ENCODE results near the gene RER1. TPM values are rescaled to one million over a fixed set of nuclear protein-coding genes. Genes with fewer than 3 reads are reported as not detected.

The RER1 gene
- total RNA-seq, 1 experiment from 2014 or later, result 155 TPM

- Histone ChIP-seq H4K20me1 (ENCODE audit: insufficient read depth) (0 out of 2 replicates have a peak, but pooled peaks cover 7% of the 10 kb centered on the region), H3K79me2 (ENCODE audit: insufficient read depth, low read length) (peaks cover 71% of the 10 kb centered on the region), H3K4me3 (replicated peaks in 1 of 2; ENCODE audit: low read depth in 1 of 2, low read length in 2 of 2) (peak overlapping the region; percentile 92 to 99), H3K9me3 (ENCODE audit: control insufficient read depth in 1 of 2, insufficient read depth in 1 of 2, low read depth in 1 of 2, low read length in 2 of 2) (no peaks in the 10 kb centered on the region), H3K27me3 (ENCODE audit: insufficient read depth, low read length) (no peaks in the 10 kb centered on the region), H2AFZ (ENCODE audit: low read depth, low read length, poor library complexity, severe bottlenecking) (no peak overlapping the region), H3K9me2 (ENCODE audit: insufficient read depth) (no peaks in the 10 kb centered on the region), H3K36me3 (ENCODE audit: control insufficient read depth in 1 of 2, insufficient read depth in 2 of 2, low read length in 2 of 2) (peaks cover 18 to 39% of the 10 kb centered on the region in 2 experiments), H3K27ac (ENCODE audit: low read depth, low read length) (peak overlapping the region; percentile 85; the same call in 1 of the 2 replicates), H3K9ac (ENCODE audit: low read length) (peak overlapping the region; percentile 88), H3K4me1 (ENCODE audit: control insufficient read depth in 1 of 2, insufficient read depth in 2 of 2, low read length in 2 of 2) (peaks cover 17 to 25% of the 10 kb centered on the region in 2 experiments), H3K4me2 (ENCODE audit: low read length) (peak overlapping the region; percentile 86)
- BruUV-seq (replicated peaks), result no TSS peak
- ChIA-PET RAD21 (ENCODE audit: low non-redundant PET in 1 of 2, low total read pairs in 2 of 2, uncharacterized antibody in 2 of 2, unreplicated experiment in 2 of 2) (no interaction called here), CTCF (interaction anchor here (0.6 kb wide), 1 partner anchor 193 kb away, joined by 4 read pairs; no protein-coding TSS in a partner anchor), POLR2A (no interaction called here)
- DNase-seq (ENCODE audit: low read depth, low spot score) (no peak), ATAC-seq (no peak)
- intact Hi-C loops (cut with micrococcal nuclease), result no loop called here
- no peak for TF ChIP-seq EZH2phosphoT487 (IDR thresholded peaks at IDR 0.05; ENCODE audit: borderline replicate concordance)
- TF ChIP-seq, protein P1, sequence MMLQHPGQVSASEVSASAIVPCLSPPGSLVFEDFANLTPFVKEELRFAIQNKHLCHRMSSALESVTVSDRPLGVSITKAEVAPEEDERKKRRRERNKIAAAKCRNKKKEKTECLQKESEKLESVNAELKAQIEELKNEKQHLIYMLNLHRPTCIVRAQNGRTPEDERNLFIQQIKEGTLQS (IDR thresholded peaks at IDR 0.05), result no peak
- TF ChIP-seq SP1 (IDR thresholded peaks at IDR 0.05; ENCODE audit: low read depth), result no peak
- TF ChIP-seq RAD21 (IDR thresholded peaks at IDR 0.05; ENCODE audit: low read depth), result no peak
- TF ChIP-seq ELF1 (IDR thresholded peaks at IDR 0.05; ENCODE audit: borderline replicate concordance, low read depth), result no peak
- no peak for TF ChIP-seq JUND (IDR thresholded peaks at IDR 0.05)
- no peak for TF ChIP-seq CBX3 (IDR thresholded peaks at IDR 0.05; ENCODE audit: low read depth)
Measured at GRCh38 chr1:2392686-2393085, 1.0 kb downstream of the RER1 start.

DNA sequence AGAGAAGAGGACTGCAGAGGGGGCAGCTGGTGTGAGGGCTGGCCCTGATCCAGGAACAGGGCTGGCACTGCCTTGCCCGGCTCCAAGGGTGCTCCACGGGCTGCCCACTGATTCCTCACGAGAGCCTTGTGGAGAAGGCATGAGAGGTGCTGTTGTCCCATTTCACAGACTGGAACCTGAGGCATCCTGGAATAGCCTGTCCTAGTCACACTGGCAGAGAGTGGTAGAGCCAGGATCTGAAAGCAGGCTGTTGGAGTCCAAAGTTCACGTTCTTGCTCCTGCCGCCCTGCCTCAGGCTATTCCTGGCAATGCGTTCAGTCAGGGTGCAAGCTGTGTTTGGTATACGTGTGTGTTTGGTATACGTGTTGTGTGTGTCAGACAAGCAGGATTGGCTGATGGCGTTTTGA lies 1.8 kb downstream of the RER1 start:
- no peaks in the 10 kb centered on the region for H3K27me3 ChIP-seq (ENCODE audit: insufficient read depth, low read length)
- TF ChIP-seq, protein P2, sequence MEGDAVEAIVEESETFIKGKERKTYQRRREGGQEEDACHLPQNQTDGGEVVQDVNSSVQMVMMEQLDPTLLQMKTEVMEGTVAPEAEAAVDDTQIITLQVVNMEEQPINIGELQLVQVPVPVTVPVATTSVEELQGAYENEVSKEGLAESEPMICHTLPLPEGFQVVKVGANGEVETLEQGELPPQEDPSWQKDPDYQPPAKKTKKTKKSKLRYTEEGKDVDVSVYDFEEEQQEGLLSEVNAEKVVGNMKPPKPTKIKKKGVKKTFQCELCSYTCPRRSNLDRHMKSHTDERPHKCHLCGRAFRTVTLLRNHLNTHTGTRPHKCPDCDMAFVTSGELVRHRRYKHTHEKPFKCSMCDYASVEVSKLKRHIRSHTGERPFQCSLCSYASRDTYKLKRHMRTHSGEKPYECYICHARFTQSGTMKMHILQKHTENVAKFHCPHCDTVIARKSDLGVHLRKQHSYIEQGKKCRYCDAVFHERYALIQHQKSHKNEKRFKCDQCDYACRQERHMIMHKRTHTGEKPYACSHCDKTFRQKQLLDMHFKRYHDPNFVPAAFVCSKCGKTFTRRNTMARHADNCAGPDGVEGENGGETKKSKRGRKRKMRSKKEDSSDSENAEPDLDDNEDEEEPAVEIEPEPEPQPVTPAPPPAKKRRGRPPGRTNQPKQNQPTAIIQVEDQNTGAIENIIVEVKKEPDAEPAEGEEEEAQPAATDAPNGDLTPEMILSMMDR (IDR thresholded peaks at IDR 0.05 in 2 of 3, conservative IDR thresholded peaks at IDR 0.05 in 1 of 3; ENCODE audit: borderline replicate concordance in 1 of 3, insufficient read depth in 1 of 3, low read depth in 2 of 3, low read length in 2 of 3), result no peak
- no peak for TF ChIP-seq ZFX (IDR thresholded peaks at IDR 0.05)
- TF ChIP-seq, protein P3, sequence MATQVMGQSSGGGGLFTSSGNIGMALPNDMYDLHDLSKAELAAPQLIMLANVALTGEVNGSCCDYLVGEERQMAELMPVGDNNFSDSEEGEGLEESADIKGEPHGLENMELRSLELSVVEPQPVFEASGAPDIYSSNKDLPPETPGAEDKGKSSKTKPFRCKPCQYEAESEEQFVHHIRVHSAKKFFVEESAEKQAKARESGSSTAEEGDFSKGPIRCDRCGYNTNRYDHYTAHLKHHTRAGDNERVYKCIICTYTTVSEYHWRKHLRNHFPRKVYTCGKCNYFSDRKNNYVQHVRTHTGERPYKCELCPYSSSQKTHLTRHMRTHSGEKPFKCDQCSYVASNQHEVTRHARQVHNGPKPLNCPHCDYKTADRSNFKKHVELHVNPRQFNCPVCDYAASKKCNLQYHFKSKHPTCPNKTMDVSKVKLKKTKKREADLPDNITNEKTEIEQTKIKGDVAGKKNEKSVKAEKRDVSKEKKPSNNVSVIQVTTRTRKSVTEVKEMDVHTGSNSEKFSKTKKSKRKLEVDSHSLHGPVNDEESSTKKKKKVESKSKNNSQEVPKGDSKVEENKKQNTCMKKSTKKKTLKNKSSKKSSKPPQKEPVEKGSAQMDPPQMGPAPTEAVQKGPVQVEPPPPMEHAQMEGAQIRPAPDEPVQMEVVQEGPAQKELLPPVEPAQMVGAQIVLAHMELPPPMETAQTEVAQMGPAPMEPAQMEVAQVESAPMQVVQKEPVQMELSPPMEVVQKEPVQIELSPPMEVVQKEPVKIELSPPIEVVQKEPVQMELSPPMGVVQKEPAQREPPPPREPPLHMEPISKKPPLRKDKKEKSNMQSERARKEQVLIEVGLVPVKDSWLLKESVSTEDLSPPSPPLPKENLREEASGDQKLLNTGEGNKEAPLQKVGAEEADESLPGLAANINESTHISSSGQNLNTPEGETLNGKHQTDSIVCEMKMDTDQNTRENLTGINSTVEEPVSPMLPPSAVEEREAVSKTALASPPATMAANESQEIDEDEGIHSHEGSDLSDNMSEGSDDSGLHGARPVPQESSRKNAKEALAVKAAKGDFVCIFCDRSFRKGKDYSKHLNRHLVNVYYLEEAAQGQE (IDR thresholded peaks at IDR 0.05; ENCODE audit: low read depth), result no peak
- no peak overlapping the region for H3K4me3 ChIP-seq (replicated peaks in 1 of 2; ENCODE audit: low read depth in 1 of 2, low read length in 2 of 2)
- H3K9me2 ChIP-seq (ENCODE audit: insufficient read depth), result no peaks in the 10 kb centered on the region
- no peak overlapping the region for H2AFZ ChIP-seq (ENCODE audit: low read depth, low read length, poor library complexity, severe bottlenecking)
- ATAC-seq (no peak), DNase-seq (ENCODE audit: low read depth, low spot score) (no peak)
- no peak overlapping the region for H3K27ac ChIP-seq (ENCODE audit: low read depth, low read length)
- intact Hi-C loops (cut with micrococcal nuclease), result no loop called here
- BruUV-seq (replicated peaks), result no TSS peak
- peak overlapping the region; percentile 88; the same call in 1 of the 2 replicates for H3K9ac ChIP-seq (ENCODE audit: low read length)
- 0 out of 2 replicates have a peak, but pooled peaks cover 7% of the 10 kb centered on the region for H4K20me1 ChIP-seq (ENCODE audit: insufficient read depth)
- H3K4me2 ChIP-seq (ENCODE audit: low read length), result peak overlapping the region; percentile 86
- no peaks in the 10 kb centered on the region for H3K9me3 ChIP-seq (ENCODE audit: control insufficient read depth in 1 of 2, insufficient read depth in 1 of 2, low read depth in 1 of 2, low read length in 2 of 2)
- POLR2A ChIA-PET, result no interaction called here
- H3K79me2 ChIP-seq (ENCODE audit: insufficient read depth, low read length), result peaks cover 76% of the 10 kb centered on the region
- CTCF ChIA-PET, result no interaction called here
- peaks cover 15 to 40% of the 10 kb centered on the region in 2 experiments for H3K36me3 ChIP-seq (ENCODE audit: control insufficient read depth in 1 of 2, insufficient read depth in 2 of 2, low read length in 2 of 2)
- peaks cover 17 to 25% of the 10 kb centered on the region in 2 experiments for H3K4me1 ChIP-seq (ENCODE audit: control insufficient read depth in 1 of 2, insufficient read depth in 2 of 2, low read length in 2 of 2)
- RAD21 ChIA-PET (ENCODE audit: low non-redundant PET in 1 of 2, low total read pairs in 2 of 2, uncharacterized antibody in 2 of 2, unreplicated experiment in 2 of 2), result no interaction called here
